Panc1 (cell line): ENCODE measurements around the gene NDUFA12. TPM values are rescaled to one million over a fixed set of nuclear protein-coding genes. Genes with fewer than 3 reads are reported as not detected.

Experiments used
- ATAC-seq: fragments of 200-7000 bp; cut with Tn5 transposase; 2 replicates; pipeline ENCODE4 v1.9.1; 2020; ENCODE audit warnings: mild to moderate bottlenecking, moderate library complexity
- BruUV-seq: library from RNA; stranded (reverse); fragments of 400-500 nt; replicated peaks from 2 replicates; lab custom pipeline; 2021; lab: Mats Ljungman, UMichigan
- CTCF ChIA-PET: fragments of 300-600 bp; sonication (Branson Sonifier 250); formaldehyde crosslinking; loops from one replicate; lab custom pipeline; 2022; ENCODE audit warnings: antibody characterized with exemption; lab: Charles Lee
- POLR2A ChIA-PET: fragments of 300-600 bp; sonication (Branson Sonifier 250); formaldehyde crosslinking; loops from one replicate; lab custom pipeline; 2022; ENCODE audit warnings: antibody characterized with exemption; lab: Charles Lee
- DNase-seq: peaks from one replicate; pipeline ENCODE4 v3.0.0-alpha.2; 2010; ENCODE audit warnings: low read depth, low spot score
- H3K27ac ChIP-seq: 2 replicates; pipeline ENCODE4 v1.5.1; 2011; ENCODE audit warnings: mild to moderate bottlenecking, low read length, inconsistent platforms
- H3K27me3 ChIP-seq: fragments of 200-500 bp; sonication (Bioruptor generic); 2 replicates; pipeline ENCODE4 v1.6.0; 2014; ENCODE audit warnings: low read length, inconsistent platforms; ENCODE audit not compliant: control insufficient read depth, insufficient read depth
- H3K36me3 ChIP-seq: fragments of 200-500 bp; sonication (Bioruptor generic); 2 replicates; pipeline ENCODE4 v1.5.1; 2014; ENCODE audit warnings: inconsistent platforms, mild to moderate bottlenecking, low read length, moderate library complexity; ENCODE audit not compliant: control insufficient read depth, insufficient read depth
- H3K4me1 ChIP-seq: 2 replicates; pipeline ENCODE4 v1.5.1; 2011; ENCODE audit warnings: inconsistent platforms, mild to moderate bottlenecking, low read length, moderate library complexity; ENCODE audit not compliant: control insufficient read depth, insufficient read depth
- H3K4me3 ChIP-seq, 2 experiments: 2 replicates each; pipeline ENCODE4 v1.5.1; 2011 to 2012; ENCODE audit warnings: low read depth in 2 of 2, low read length in 2 of 2, mild to moderate bottlenecking in 2 of 2, inconsistent platforms in 1 of 2, moderate library complexity in 1 of 2
- H3K9me3 ChIP-seq: fragments of 200-500 bp; sonication (Bioruptor generic); 2 replicates; pipeline ENCODE4 v1.5.1; 2014; ENCODE audit warnings: low read depth, mild to moderate bottlenecking, inconsistent platforms, low read length, moderate library complexity; ENCODE audit not compliant: control insufficient read depth, insufficient read depth
- POLR2AphosphoS5 ChIP-seq: IDR thresholded peaks from 2 replicates; pipeline ENCODE4 v1.6.1; 2012; ENCODE audit warnings: mild to moderate bottlenecking, low read depth, low read length, moderate library complexity
- SIN3A ChIP-seq: IDR thresholded peaks from 2 replicates; pipeline ENCODE4 v1.6.1; 2012; ENCODE audit warnings: low read depth, mild to moderate bottlenecking, low read length, moderate library complexity, borderline replicate concordance; ENCODE audit not compliant: insufficient read depth
- TCF7L2 ChIP-seq: IDR thresholded peaks from 2 replicates; pipeline ENCODE4 v1.6.1; 2011; ENCODE audit warnings: mild to moderate bottlenecking, low read depth, low read length, inconsistent platforms
- in situ Hi-C: cut with HindIII; loops from 2 replicates; pipeline ENCODE4 v1.10.0; 2016; ENCODE audit warnings: low sequenced_read_pairs, low pct_unique_long_range_greater_than_20kb
- intact Hi-C: fragments of 100-400 bp; cut with micrococcal nuclease; formaldehyde crosslinking; loops from one replicate; pipeline ENCODE4 v1.10.0; 2022; ENCODE audit not compliant: unreplicated experiment
- total RNA-seq: library from RNA; stranded (reverse); gene quantifications from one replicate; pipeline ENCODE4 v1.2.1, GENCODE V29; 2021; ENCODE audit not compliant: unreplicated experiment
- TF ChIP-seq, protein P1 (sequence below): fragments of 450-650 bp; IDR thresholded peaks from 2 replicates; pipeline ENCODE4 v1.5.1; 2017; ENCODE audit warnings: mild to moderate bottlenecking
- TF ChIP-seq, protein P2 (sequence below), 2 experiments: IDR thresholded peaks; 2 replicates each; pipeline ENCODE4 v1.6.1; 2011 to 2012; ENCODE audit warnings: low read depth in 2 of 2, control low read depth in 1 of 2, low read length in 1 of 2, mild to moderate bottlenecking in 1 of 2, moderate library complexity in 1 of 2; ENCODE audit not compliant: insufficient read depth in 1 of 2

Gene NDUFA12
- total RNA-seq, 1 experiment from 2014 or later: 108 TPM

DNA sequence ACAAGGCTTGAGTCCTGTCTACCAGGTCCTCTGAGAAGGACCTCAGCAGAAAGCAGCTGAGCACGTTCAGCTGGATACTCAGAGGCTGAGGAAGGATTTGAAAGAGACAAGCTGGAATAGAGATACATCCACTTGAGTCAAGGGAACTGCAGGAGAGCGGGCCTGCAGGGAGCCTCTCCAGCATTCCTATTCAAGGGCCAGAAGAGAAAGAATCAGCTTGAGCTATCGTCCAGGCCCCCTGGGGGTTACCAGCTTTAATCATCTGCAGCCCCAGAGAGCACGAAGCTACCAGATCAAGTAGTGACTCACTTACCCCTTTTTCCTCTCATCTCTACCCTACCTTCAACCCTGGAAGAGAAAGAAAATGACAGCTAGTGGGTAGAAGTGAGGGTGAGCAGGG is 80.9 kb downstream of the NDUFA12 start:
- BruUV-seq: no TSS peak

More for the DNA sequence above, 80.9 kb downstream of the NDUFA12 start:
- Histone ChIP-seq H3K4me3 (no peak overlapping the region), H3K4me1 (no peaks in the 10 kb centered on the region), H3K27ac (no peak overlapping the region), H3K36me3 (no peaks in the 10 kb centered on the region), H3K9me3 (no peaks in the 10 kb centered on the region), H3K27me3 (no peaks in the 10 kb centered on the region)
- ATAC-seq (no peak), DNase-seq (no peak)
- ChIA-PET POLR2A (no interaction called here), CTCF (no interaction called here)
- intact Hi-C loops (no loop called here), in situ Hi-C loops (no loop called here)
- TF ChIP-seq, protein P1, sequence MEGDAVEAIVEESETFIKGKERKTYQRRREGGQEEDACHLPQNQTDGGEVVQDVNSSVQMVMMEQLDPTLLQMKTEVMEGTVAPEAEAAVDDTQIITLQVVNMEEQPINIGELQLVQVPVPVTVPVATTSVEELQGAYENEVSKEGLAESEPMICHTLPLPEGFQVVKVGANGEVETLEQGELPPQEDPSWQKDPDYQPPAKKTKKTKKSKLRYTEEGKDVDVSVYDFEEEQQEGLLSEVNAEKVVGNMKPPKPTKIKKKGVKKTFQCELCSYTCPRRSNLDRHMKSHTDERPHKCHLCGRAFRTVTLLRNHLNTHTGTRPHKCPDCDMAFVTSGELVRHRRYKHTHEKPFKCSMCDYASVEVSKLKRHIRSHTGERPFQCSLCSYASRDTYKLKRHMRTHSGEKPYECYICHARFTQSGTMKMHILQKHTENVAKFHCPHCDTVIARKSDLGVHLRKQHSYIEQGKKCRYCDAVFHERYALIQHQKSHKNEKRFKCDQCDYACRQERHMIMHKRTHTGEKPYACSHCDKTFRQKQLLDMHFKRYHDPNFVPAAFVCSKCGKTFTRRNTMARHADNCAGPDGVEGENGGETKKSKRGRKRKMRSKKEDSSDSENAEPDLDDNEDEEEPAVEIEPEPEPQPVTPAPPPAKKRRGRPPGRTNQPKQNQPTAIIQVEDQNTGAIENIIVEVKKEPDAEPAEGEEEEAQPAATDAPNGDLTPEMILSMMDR: no peak
- no peak for TF ChIP-seq SIN3A
- TF ChIP-seq, protein P2, sequence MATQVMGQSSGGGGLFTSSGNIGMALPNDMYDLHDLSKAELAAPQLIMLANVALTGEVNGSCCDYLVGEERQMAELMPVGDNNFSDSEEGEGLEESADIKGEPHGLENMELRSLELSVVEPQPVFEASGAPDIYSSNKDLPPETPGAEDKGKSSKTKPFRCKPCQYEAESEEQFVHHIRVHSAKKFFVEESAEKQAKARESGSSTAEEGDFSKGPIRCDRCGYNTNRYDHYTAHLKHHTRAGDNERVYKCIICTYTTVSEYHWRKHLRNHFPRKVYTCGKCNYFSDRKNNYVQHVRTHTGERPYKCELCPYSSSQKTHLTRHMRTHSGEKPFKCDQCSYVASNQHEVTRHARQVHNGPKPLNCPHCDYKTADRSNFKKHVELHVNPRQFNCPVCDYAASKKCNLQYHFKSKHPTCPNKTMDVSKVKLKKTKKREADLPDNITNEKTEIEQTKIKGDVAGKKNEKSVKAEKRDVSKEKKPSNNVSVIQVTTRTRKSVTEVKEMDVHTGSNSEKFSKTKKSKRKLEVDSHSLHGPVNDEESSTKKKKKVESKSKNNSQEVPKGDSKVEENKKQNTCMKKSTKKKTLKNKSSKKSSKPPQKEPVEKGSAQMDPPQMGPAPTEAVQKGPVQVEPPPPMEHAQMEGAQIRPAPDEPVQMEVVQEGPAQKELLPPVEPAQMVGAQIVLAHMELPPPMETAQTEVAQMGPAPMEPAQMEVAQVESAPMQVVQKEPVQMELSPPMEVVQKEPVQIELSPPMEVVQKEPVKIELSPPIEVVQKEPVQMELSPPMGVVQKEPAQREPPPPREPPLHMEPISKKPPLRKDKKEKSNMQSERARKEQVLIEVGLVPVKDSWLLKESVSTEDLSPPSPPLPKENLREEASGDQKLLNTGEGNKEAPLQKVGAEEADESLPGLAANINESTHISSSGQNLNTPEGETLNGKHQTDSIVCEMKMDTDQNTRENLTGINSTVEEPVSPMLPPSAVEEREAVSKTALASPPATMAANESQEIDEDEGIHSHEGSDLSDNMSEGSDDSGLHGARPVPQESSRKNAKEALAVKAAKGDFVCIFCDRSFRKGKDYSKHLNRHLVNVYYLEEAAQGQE (IDR thresholded peaks at IDR 0.05; ENCODE audit: insufficient read depth in 1 of 2, low read depth in 2 of 2, low read length in 1 of 2): no peak
- TF ChIP-seq POLR2AphosphoS5: no peak
- TF ChIP-seq TCF7L2: no peak

Other genes starting within 250 kb of the NDUFA12 start
- gene NR2C1, start 69.9 kb upstream of the NDUFA12 start, total RNA-seq: 84.6 TPM
- 28.3 TPM for gene FGD6, start 213.8 kb upstream of the NDUFA12 start, total RNA-seq
- 70.6 TPM for gene VEZT, start 214.1 kb upstream of the NDUFA12 start, total RNA-seq